Measurements from ENCODE around the gene LETM1.

Gene LETM1

GRCh38 chr4:1890979-1891570, 35.1 kb upstream of the LETM1 start:
- H3K9me3 ChIP-seq (ENCODE audit: low read length): peaks cover 6% of the 10 kb centered on the region
- H3K4me1 ChIP-seq (ENCODE audit: insufficient read depth, low read length): no peaks in the 10 kb centered on the region
- H3K36me3 ChIP-seq (ENCODE audit: insufficient read depth, low read length): peaks cover 24% of the 10 kb centered on the region
- no peak overlapping the region for H3K4me3 ChIP-seq (ENCODE audit: low read length)
- no peak overlapping the region for H2AFZ ChIP-seq (ENCODE audit: low read depth, low read length)
- no peaks in the 10 kb centered on the region for H3K27me3 ChIP-seq (ENCODE audit: insufficient read depth, low read length)

DNA sequence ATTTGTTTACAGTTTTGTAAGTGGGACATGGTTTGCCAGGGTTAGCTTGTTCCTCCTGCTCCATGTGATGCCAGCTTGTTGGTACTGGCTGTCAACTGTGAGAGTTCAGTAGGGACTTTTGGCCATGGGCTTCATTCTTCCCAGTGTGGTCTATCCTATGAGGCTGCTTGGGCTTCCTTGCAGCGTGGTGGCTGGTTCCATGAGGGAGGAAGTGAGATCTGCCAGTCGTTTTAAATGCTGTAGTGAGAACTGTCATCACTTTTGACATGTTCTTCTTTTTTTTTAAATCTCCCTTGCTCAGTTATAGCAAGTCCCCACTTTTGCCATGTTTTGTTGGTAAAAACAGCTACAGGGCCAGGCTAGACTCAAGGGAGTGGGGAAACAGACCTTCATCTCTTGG, 31.1 kb upstream of the LETM1 start:
- Histone ChIP-seq H3K9me3 (ENCODE audit: low read length) (peaks cover 6% of the 10 kb centered on the region), H2AFZ (ENCODE audit: low read depth, low read length) (no peak overlapping the region), H3K36me3 (ENCODE audit: insufficient read depth, low read length) (peaks cover 8% of the 10 kb centered on the region), H3K4me3 (ENCODE audit: low read length) (no peak overlapping the region), H3K27me3 (ENCODE audit: insufficient read depth, low read length) (no peaks in the 10 kb centered on the region), H3K4me1 (ENCODE audit: insufficient read depth, low read length) (no peaks in the 10 kb centered on the region)

GRCh38 chr4:1885414-1885813, 29.5 kb upstream of the LETM1 start:
- H3K4me3 ChIP-seq (ENCODE audit: low read length): no peak overlapping the region
- H3K9me3 ChIP-seq (ENCODE audit: low read length): peaks cover 5% of the 10 kb centered on the region
- peaks cover 7% of the 10 kb centered on the region for H3K4me1 ChIP-seq (ENCODE audit: insufficient read depth, low read length)
- peaks cover 2% of the 10 kb centered on the region for H3K36me3 ChIP-seq (ENCODE audit: insufficient read depth, low read length)
- H2AFZ ChIP-seq (ENCODE audit: low read depth, low read length): no peak overlapping the region
- no peaks in the 10 kb centered on the region for H3K27me3 ChIP-seq (ENCODE audit: insufficient read depth, low read length)

- H3K36me3 ChIP-seq (ENCODE audit: insufficient read depth, low read length): peaks cover 2% of the 10 kb centered on the region
- peaks cover 3% of the 10 kb centered on the region for H3K9me3 ChIP-seq (ENCODE audit: low read length)
- H2AFZ ChIP-seq (ENCODE audit: low read depth, low read length): no peak overlapping the region
- H3K4me1 ChIP-seq (ENCODE audit: insufficient read depth, low read length): peaks cover 20% of the 10 kb centered on the region
- no peak overlapping the region for H3K4me3 ChIP-seq (ENCODE audit: low read length)
- no peaks in the 10 kb centered on the region for H3K27me3 ChIP-seq (ENCODE audit: insufficient read depth, low read length)
Observed at GRCh38 chr4:1883583-1883982, 27.6 kb upstream of the LETM1 start.

- peaks cover 3% of the 10 kb centered on the region for H3K9me3 ChIP-seq (ENCODE audit: low read length)
- no peaks in the 10 kb centered on the region for H3K27me3 ChIP-seq (ENCODE audit: insufficient read depth, low read length)
- H3K36me3 ChIP-seq (ENCODE audit: insufficient read depth, low read length): peaks cover 2% of the 10 kb centered on the region
- H3K4me3 ChIP-seq (ENCODE audit: low read length): no peak overlapping the region
- H2AFZ ChIP-seq (ENCODE audit: low read depth, low read length): no peak overlapping the region
- peaks cover 22% of the 10 kb centered on the region for H3K4me1 ChIP-seq (ENCODE audit: insufficient read depth, low read length)
Observed at GRCh38 chr4:1882850-1883271, 26.9 kb upstream of the LETM1 start.

- H3K27me3 ChIP-seq (ENCODE audit: insufficient read depth, low read length): no peaks in the 10 kb centered on the region
- H2AFZ ChIP-seq (ENCODE audit: low read depth, low read length): no peak overlapping the region
- no peak overlapping the region for H3K4me3 ChIP-seq (ENCODE audit: low read length)
- peaks cover 22% of the 10 kb centered on the region for H3K4me1 ChIP-seq (ENCODE audit: insufficient read depth, low read length)
- peaks cover 9% of the 10 kb centered on the region for H3K36me3 ChIP-seq (ENCODE audit: insufficient read depth, low read length)
- H3K9me3 ChIP-seq (ENCODE audit: low read length): peaks cover 3% of the 10 kb centered on the region
Observed at GRCh38 chr4:1880332-1880731, 24.4 kb upstream of the LETM1 start.

GRCh38 chr4:1879485-1879884, 23.5 kb upstream of the LETM1 start:
- no peaks in the 10 kb centered on the region for H3K27me3 ChIP-seq (ENCODE audit: insufficient read depth, low read length)
- peaks cover 22% of the 10 kb centered on the region for H3K4me1 ChIP-seq (ENCODE audit: insufficient read depth, low read length)
- no peak overlapping the region for H3K4me3 ChIP-seq (ENCODE audit: low read length)
- no peak overlapping the region for H2AFZ ChIP-seq (ENCODE audit: low read depth, low read length)
- H3K9me3 ChIP-seq (ENCODE audit: low read length): peaks cover 3% of the 10 kb centered on the region
- H3K36me3 ChIP-seq (ENCODE audit: insufficient read depth, low read length): peaks cover 7% of the 10 kb centered on the region

GRCh38 chr4:1874201-1874600, 18.2 kb upstream of the LETM1 start:
- peaks cover 1% of the 10 kb centered on the region for H3K9me3 ChIP-seq (ENCODE audit: low read length)
- no peaks in the 10 kb centered on the region for H3K27me3 ChIP-seq (ENCODE audit: insufficient read depth, low read length)
- H3K36me3 ChIP-seq (ENCODE audit: insufficient read depth, low read length): peaks cover 7% of the 10 kb centered on the region
- H3K4me3 ChIP-seq (ENCODE audit: low read length): no peak overlapping the region
- no peak overlapping the region for H2AFZ ChIP-seq (ENCODE audit: low read depth, low read length)
- H3K4me1 ChIP-seq (ENCODE audit: insufficient read depth, low read length): peaks cover 32% of the 10 kb centered on the region

GRCh38 chr4:1873776-1874175, 17.8 kb upstream of the LETM1 start:
- Histone ChIP-seq H3K9me3 (ENCODE audit: low read length) (no peaks in the 10 kb centered on the region), H3K4me1 (ENCODE audit: insufficient read depth, low read length) (peaks cover 32% of the 10 kb centered on the region), H3K36me3 (ENCODE audit: insufficient read depth, low read length) (peaks cover 7% of the 10 kb centered on the region), H3K27me3 (ENCODE audit: insufficient read depth, low read length) (no peaks in the 10 kb centered on the region), H2AFZ (ENCODE audit: low read depth, low read length) (no peak overlapping the region), H3K4me3 (ENCODE audit: low read length) (no peak overlapping the region)

GRCh38 chr4:1873291-1873690, 17.3 kb upstream of the LETM1 start:
- no peak overlapping the region for H2AFZ ChIP-seq (ENCODE audit: low read depth, low read length)
- peaks cover 7% of the 10 kb centered on the region for H3K36me3 ChIP-seq (ENCODE audit: insufficient read depth, low read length)
- no peaks in the 10 kb centered on the region for H3K27me3 ChIP-seq (ENCODE audit: insufficient read depth, low read length)
- H3K9me3 ChIP-seq (ENCODE audit: low read length): no peaks in the 10 kb centered on the region
- peak overlapping the region; percentile 78 for H3K4me3 ChIP-seq (ENCODE audit: low read length)
- peaks cover 32% of the 10 kb centered on the region for H3K4me1 ChIP-seq (ENCODE audit: insufficient read depth, low read length)

DNA sequence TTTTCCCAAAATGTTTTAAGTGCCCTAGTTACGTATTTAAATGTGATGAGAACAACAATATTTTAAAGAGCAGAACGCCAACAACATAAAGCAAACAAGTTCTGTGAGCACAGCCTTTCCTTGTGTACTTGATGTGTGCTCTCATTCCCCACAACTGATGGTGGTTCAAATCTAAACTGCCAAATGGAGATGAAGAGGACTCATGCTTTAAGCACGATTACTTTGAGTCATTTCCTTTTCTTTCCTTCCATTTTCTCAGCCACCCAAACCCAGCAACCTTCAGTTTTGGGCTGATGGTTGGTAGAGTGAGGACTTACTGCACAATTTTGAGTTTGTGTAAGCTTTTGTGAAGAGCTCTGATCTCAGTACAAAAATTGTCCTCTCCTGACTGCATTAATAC, 16.9 kb upstream of the LETM1 start:
- no peaks in the 10 kb centered on the region for H3K27me3 ChIP-seq (ENCODE audit: insufficient read depth, low read length)
- H2AFZ ChIP-seq (ENCODE audit: low read depth, low read length): no peak overlapping the region
- H3K36me3 ChIP-seq (ENCODE audit: insufficient read depth, low read length): peaks cover 7% of the 10 kb centered on the region
- no peaks in the 10 kb centered on the region for H3K9me3 ChIP-seq (ENCODE audit: low read length)
- peaks cover 33% of the 10 kb centered on the region for H3K4me1 ChIP-seq (ENCODE audit: insufficient read depth, low read length)
- H3K4me3 ChIP-seq (ENCODE audit: low read length): peak overlapping the region; percentile 78

DNA sequence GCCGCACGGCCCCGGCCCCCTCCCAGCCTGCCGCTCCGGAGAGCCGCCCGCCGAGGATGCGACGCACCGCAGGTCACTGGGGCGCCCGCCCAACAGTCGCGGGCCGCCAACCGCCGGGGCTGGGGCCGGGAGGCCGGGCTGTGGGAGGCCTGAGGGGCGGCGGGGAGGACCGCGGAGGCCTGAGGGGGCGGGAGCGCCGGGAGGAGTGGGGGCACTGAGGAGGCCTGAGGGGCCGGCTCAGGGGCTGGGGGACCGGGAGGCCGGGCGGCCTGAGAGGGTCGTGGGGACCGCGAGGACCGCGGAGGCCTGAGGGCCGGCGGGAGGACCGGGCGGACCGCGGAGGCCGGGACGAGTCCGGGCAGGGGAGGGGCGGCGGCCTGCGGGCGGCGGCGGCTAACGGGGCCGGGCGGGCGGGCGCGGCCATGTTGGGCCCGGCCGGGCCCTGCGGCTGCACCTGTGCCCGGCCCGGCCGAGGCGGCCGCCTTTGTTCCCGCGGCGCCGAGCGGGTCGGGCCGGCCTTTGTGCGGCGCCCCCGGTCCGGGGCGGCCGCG, 15.6 kb upstream of the LETM1 start:
- no peak overlapping the region for H2AFZ ChIP-seq (ENCODE audit: low read depth, low read length)
- H3K4me1 ChIP-seq (ENCODE audit: insufficient read depth, low read length): peaks cover 37% of the 10 kb centered on the region
- H3K27me3 ChIP-seq (ENCODE audit: insufficient read depth, low read length): no peaks in the 10 kb centered on the region
- H3K4me3 ChIP-seq (ENCODE audit: low read length): peak overlapping the region; percentile 78
- H3K9me3 ChIP-seq (ENCODE audit: low read length): no peaks in the 10 kb centered on the region
- no peaks in the 10 kb centered on the region for H3K36me3 ChIP-seq (ENCODE audit: insufficient read depth, low read length)

DNA sequence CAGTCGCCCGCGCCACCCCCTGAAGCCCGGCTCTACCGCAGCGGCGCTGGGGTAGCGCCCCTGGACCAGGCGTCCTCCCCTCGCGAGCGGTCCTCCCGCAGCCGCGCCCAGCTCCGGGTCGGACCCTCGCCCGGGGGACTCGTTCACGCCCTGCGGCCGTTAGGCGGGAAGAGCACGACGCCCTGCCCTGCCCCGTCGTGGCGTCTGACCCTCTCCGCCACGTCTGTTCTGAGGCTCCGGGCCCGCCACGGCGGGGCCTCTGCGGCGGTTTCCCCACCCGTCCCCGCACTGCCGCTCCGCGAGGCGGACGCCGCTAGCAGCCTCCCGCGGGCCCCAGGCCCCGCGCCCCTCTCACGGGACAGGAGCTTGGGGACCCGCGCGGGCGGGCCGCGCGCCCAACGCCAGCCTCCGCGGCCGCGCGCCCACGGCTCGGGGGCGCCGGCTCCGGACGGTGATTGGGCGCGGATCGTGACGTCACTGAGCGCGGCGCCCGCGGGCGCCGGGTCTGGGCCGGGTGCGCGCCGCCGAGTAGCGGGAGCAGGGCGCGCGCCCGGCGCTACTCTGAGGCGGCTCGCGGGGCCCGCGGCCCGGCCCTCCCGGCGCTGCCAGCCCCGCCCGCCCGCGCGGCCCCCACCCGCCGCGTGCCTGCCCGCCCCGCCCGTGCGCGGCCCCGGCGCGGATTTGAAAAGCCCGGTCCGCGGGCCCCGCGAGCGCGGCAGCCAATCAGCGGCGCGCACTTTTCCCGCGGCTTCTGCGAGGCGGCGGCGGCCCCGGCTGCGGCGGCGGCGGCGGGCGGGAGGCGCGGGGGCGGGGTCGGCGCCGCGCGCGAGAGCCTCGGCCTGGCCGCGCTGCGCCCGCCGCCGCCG, 14.9 kb upstream of the LETM1 start, which contains the start of gene NSD2:
Gene NSD2, plus strand, starts transcription at position 816 of the 866 bp plus-strand sequence. CDS start 29,262 bp downstream, outside the sequence.
- H3K27me3 ChIP-seq (ENCODE audit: insufficient read depth, low read length): no peaks in the 10 kb centered on the region
- H3K4me1 ChIP-seq (ENCODE audit: insufficient read depth, low read length): peaks cover 45% of the 10 kb centered on the region
- peak within 1 kb of the TSS; percentile 86 for H3K4me3 ChIP-seq (ENCODE audit: low read length)
- H2AFZ ChIP-seq (ENCODE audit: low read depth, low read length): peak within 1 kb of the TSS; percentile 58
- no peaks in the 10 kb centered on the region for H3K36me3 ChIP-seq (ENCODE audit: insufficient read depth, low read length)
- H3K9me3 ChIP-seq (ENCODE audit: low read length): no peaks in the 10 kb centered on the region
